Activated naive CD8-positive, alpha-beta T cell (primary cell): ENCODE measurements around the gene OR2AT4.

Source experiments
- H3K27ac Mint-ChIP-seq: one replicate; pipeline ENCODE4 v1.8.0; 2021; ENCODE audit warnings: mixed read lengths
- H3K27me3 Mint-ChIP-seq: one replicate; pipeline ENCODE4 v1.8.0; 2021; ENCODE audit warnings: mixed read lengths
- H3K36me3 Mint-ChIP-seq: one replicate; pipeline ENCODE4 v1.8.0; 2021; ENCODE audit warnings: mixed read lengths
- H3K4me1 Mint-ChIP-seq: one replicate; pipeline ENCODE4 v1.8.0; 2021; ENCODE audit warnings: low read depth, mixed read lengths
- H3K4me3 Mint-ChIP-seq: one replicate; pipeline ENCODE4 v1.8.0; 2021; ENCODE audit warnings: mild to moderate bottlenecking, mixed read lengths
- H3K9me3 Mint-ChIP-seq: one replicate; pipeline ENCODE4 v1.8.0; 2021; ENCODE audit warnings: low read depth, mixed read lengths

OR2AT4 gene

GRCh38 chr11:75096456-75097172, at the start of gene OR2AT4:
OR2AT4 (minus strand) TSS chr11:75096876.
- H3K27ac Mint-ChIP-seq, result no peak within 1 kb of the TSS
- H3K27me3 Mint-ChIP-seq, result peaks cover 21% of the 10 kb centered on the region
- no peaks in the 10 kb centered on the region for H3K36me3 Mint-ChIP-seq
- peaks cover 2% of the 10 kb centered on the region for H3K4me1 Mint-ChIP-seq
- H3K9me3 Mint-ChIP-seq, result peaks cover 5% of the 10 kb centered on the region
- H3K4me3 Mint-ChIP-seq, result no peak within 1 kb of the TSS

DNA sequence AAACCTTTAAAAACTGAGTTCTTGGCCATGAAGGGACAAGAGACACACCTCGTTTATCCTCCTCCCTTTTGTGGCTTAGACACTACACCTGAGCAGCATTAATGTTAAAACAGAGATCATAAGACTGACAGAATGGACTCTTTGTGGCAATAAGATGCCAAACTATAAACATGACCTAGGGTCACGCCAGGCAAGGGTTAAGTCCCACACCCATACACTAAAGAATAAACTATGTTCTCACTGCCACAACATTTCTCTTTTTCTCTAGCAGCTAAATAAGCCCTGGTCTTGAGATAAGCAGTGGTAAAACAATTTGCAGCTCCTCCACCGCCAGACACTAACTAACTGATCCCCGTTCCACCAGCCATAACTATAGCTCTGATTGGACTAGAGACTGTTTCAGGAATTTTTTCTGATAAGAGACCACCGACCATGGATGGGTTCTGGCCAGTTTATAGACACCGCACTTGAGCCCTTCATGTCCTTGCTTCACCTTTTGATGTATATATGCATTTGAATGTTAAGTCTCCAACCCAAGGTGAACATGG, 49.4 kb upstream of the OR2AT4 start:
- no peak overlapping the region for H3K27ac Mint-ChIP-seq
- no peaks in the 10 kb centered on the region for H3K27me3 Mint-ChIP-seq
- H3K4me3 Mint-ChIP-seq, result no peak overlapping the region
- H3K9me3 Mint-ChIP-seq, result no peaks in the 10 kb centered on the region
- H3K36me3 Mint-ChIP-seq, result no peaks in the 10 kb centered on the region
- peaks cover 30% of the 10 kb centered on the region for H3K4me1 Mint-ChIP-seq

GRCh38 chr11:75145196-75145971, 48.7 kb upstream of the OR2AT4 start:
- H3K9me3 Mint-ChIP-seq, result no peaks in the 10 kb centered on the region
- no peak overlapping the region for H3K27ac Mint-ChIP-seq
- no peaks in the 10 kb centered on the region for H3K27me3 Mint-ChIP-seq
- H3K36me3 Mint-ChIP-seq, result no peaks in the 10 kb centered on the region
- peaks cover 35% of the 10 kb centered on the region for H3K4me1 Mint-ChIP-seq
- H3K4me3 Mint-ChIP-seq, result no peak overlapping the region

DNA sequence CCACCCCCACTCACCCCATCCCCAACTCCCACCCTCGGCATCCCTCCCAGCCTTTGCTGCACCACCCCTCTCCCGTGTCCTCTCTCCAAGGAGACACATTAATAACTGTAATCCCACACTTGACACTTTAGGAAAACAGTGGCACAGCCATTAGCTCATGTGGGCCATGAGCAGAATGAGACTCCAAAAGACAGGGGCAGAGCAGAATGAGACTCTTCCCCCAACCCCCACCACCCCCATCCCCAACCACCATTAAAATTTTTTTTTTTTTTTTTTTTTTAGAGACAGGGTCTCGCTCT, 48.0 kb upstream of the OR2AT4 start:
- Mint-ChIP-seq H3K27ac (no peak overlapping the region), H3K27me3 (no peaks in the 10 kb centered on the region), H3K9me3 (no peaks in the 10 kb centered on the region), H3K36me3 (no peaks in the 10 kb centered on the region), H3K4me3 (no peak overlapping the region), H3K4me1 (peaks cover 36% of the 10 kb centered on the region)

- Mint-ChIP-seq H3K36me3 (no peaks in the 10 kb centered on the region), H3K4me1 (peaks cover 36% of the 10 kb centered on the region), H3K4me3 (peak overlapping the region; percentile 62), H3K27ac (peak overlapping the region; percentile 72), H3K27me3 (no peaks in the 10 kb centered on the region), H3K9me3 (no peaks in the 10 kb centered on the region)
These were observed 46.7 kb upstream of the OR2AT4 start for GRCh38 chr11:75143420-75143731.

- Mint-ChIP-seq H3K36me3 (no peaks in the 10 kb centered on the region), H3K4me3 (peak overlapping the region; percentile 62), H3K27ac (peak overlapping the region; percentile 72), H3K27me3 (peaks cover under 1% of the 10 kb centered on the region), H3K9me3 (no peaks in the 10 kb centered on the region), H3K4me1 (peaks cover 36% of the 10 kb centered on the region)
These were observed 46.2 kb upstream of the OR2AT4 start for GRCh38 chr11:75142714-75143419.

DNA sequence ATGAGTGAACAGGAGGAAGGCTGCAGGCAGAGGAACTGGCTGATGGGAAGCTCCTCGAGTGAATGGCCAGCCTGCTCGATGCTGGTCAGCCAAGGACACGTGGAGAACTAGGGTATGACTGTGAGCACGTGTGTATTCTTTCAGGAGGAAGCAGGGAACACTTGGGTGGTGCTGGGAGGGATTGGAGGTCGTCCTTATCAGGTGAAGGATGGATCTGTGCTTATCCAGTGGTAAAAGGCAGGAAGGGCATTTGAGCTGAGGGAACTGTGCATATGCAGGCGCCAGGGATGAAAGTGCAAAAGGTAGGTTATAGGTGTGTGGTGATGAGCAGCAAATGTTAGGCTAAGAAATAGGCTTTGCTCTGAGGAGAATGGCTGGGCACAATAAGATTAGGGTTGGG, 44.5 kb upstream of the OR2AT4 start:
- peaks cover 2% of the 10 kb centered on the region for H3K27me3 Mint-ChIP-seq
- peaks cover 36% of the 10 kb centered on the region for H3K4me1 Mint-ChIP-seq
- no peaks in the 10 kb centered on the region for H3K36me3 Mint-ChIP-seq
- H3K9me3 Mint-ChIP-seq, result no peaks in the 10 kb centered on the region
- no peak overlapping the region for H3K4me3 Mint-ChIP-seq
- no peak overlapping the region for H3K27ac Mint-ChIP-seq

- Mint-ChIP-seq H3K36me3 (no peaks in the 10 kb centered on the region), H3K9me3 (no peaks in the 10 kb centered on the region), H3K27ac (no peak overlapping the region), H3K4me3 (no peak overlapping the region), H3K4me1 (peaks cover 36% of the 10 kb centered on the region), H3K27me3 (peaks cover 2% of the 10 kb centered on the region)
These were observed 43.8 kb upstream of the OR2AT4 start for GRCh38 chr11:75140269-75141138.

DNA sequence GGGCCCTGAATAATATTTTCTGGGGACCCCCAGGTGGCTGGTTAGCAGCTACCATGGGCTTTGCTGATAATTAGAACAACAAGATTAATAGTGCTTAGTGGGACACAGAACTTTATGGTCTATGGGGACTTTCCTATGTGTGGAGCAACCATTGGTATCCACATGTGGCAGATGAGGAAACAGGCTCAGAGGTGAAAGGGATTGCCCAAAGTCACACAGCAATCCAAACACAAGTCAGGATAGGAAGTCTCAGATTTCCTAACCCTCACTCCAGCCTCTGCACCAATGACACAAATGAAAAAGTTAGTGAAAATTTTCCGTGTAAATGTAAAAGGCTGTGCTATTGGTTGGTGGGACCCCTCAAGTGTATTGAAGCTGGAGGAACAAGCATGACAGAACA, 39.0 kb upstream of the OR2AT4 start:
- H3K27ac Mint-ChIP-seq, result no peak overlapping the region
- H3K4me3 Mint-ChIP-seq, result no peak overlapping the region
- H3K27me3 Mint-ChIP-seq, result peaks cover 9% of the 10 kb centered on the region
- no peaks in the 10 kb centered on the region for H3K9me3 Mint-ChIP-seq
- H3K4me1 Mint-ChIP-seq, result peaks cover 4% of the 10 kb centered on the region
- H3K36me3 Mint-ChIP-seq, result no peaks in the 10 kb centered on the region

GRCh38 chr11:75135021-75135650, 38.5 kb upstream of the OR2AT4 start:
- Mint-ChIP-seq H3K4me1 (no peaks in the 10 kb centered on the region), H3K27ac (no peak overlapping the region), H3K36me3 (no peaks in the 10 kb centered on the region), H3K4me3 (no peak overlapping the region), H3K9me3 (no peaks in the 10 kb centered on the region), H3K27me3 (peaks cover 9% of the 10 kb centered on the region)

GRCh38 chr11:75133976-75134375, 37.3 kb upstream of the OR2AT4 start:
- H3K9me3 Mint-ChIP-seq, result no peaks in the 10 kb centered on the region
- peaks cover 14% of the 10 kb centered on the region for H3K27me3 Mint-ChIP-seq
- no peak overlapping the region for H3K27ac Mint-ChIP-seq
- no peak overlapping the region for H3K4me3 Mint-ChIP-seq
- no peaks in the 10 kb centered on the region for H3K4me1 Mint-ChIP-seq
- no peaks in the 10 kb centered on the region for H3K36me3 Mint-ChIP-seq

DNA sequence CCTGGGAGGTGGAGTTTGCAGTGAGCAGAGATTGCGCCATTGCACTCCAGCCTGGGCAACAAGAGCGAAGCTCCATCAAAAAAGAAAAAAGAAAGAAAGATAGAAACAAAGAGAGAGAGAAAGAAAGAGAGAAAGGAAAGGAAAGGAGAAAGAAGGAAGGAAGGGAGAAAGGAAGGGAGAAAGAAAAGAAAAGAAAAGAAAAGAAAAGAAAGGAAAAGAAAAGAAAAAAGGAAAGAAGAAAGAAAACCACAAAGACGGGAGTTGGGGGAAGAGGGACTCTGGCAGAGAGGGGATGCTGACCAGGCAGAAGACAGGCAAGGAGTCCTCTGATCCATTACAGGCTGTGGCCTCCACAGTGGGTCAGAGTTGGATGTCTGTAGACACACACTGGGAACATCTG, 35.4 kb upstream of the OR2AT4 start:
- Mint-ChIP-seq H3K27ac (no peak overlapping the region), H3K4me1 (no peaks in the 10 kb centered on the region), H3K4me3 (no peak overlapping the region), H3K36me3 (no peaks in the 10 kb centered on the region), H3K9me3 (no peaks in the 10 kb centered on the region), H3K27me3 (peaks cover 17% of the 10 kb centered on the region)

GRCh38 chr11:75126564-75126963, 29.9 kb upstream of the OR2AT4 start:
- Mint-ChIP-seq H3K27me3 (peaks cover 17% of the 10 kb centered on the region), H3K9me3 (no peaks in the 10 kb centered on the region), H3K4me1 (no peaks in the 10 kb centered on the region), H3K4me3 (no peak overlapping the region), H3K36me3 (no peaks in the 10 kb centered on the region), H3K27ac (no peak overlapping the region)

- peaks cover 8% of the 10 kb centered on the region for H3K9me3 Mint-ChIP-seq
- no peaks in the 10 kb centered on the region for H3K4me1 Mint-ChIP-seq
- no peak overlapping the region for H3K4me3 Mint-ChIP-seq
- H3K36me3 Mint-ChIP-seq, result peaks cover 9% of the 10 kb centered on the region
- peaks cover 18% of the 10 kb centered on the region for H3K27me3 Mint-ChIP-seq
- no peak overlapping the region for H3K27ac Mint-ChIP-seq
These were observed 21.9 kb upstream of the OR2AT4 start for GRCh38 chr11:75118577-75118976.
